ENCODE results near the gene COASY.
"Not testable (repeated sequence)": the region's sequence is repeated elsewhere in the genome, so short reads cannot be mapped to it uniquely, and the experiment has no call there.

DNA sequence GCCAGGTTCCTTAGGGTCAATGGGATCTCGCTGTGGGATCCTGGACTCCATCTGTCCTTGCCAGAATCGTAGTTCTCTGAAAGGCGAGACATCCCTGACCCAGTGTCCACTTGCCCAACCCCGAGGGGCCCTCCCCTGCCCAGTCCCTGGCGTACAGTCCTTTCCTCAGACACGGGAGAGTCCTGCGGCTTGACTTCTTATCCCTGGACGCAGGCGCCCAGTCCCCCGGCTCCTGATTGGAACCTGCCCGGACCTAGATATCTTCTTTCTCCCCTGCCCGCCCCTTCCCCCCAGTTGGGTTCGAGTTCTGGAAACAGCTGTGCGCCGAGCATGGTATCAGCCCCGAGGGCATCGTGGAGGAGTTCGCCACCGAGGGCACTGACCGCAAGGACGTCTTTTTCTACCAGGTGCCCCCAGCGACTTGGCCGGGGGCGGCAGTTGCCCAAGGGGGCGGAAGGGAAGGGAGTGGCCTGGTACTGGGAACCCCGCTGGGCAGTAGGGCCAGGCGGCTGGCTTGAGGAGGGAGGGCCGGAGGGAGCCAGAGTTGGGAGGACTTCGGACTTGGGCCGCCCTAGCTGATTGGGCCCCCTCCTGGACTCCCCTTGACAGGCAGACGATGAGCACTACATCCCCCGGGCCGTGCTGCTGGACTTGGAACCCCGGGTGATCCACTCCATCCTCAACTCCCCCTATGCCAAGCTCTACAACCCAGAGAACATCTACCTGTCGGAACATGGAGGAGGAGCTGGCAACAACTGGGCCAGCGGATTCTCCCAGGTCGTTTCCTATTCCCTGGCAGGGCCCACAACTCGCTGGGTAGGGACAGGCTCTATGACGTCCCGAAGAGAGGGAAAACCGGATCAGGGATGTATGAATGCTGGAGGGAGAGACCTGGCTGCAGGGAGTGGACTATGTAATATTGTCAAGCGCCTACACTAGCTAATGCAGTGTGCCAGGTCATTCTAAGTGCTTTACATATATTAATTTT is 48.2 kb downstream of the COASY start:
- TF ChIP-seq, protein P1, sequence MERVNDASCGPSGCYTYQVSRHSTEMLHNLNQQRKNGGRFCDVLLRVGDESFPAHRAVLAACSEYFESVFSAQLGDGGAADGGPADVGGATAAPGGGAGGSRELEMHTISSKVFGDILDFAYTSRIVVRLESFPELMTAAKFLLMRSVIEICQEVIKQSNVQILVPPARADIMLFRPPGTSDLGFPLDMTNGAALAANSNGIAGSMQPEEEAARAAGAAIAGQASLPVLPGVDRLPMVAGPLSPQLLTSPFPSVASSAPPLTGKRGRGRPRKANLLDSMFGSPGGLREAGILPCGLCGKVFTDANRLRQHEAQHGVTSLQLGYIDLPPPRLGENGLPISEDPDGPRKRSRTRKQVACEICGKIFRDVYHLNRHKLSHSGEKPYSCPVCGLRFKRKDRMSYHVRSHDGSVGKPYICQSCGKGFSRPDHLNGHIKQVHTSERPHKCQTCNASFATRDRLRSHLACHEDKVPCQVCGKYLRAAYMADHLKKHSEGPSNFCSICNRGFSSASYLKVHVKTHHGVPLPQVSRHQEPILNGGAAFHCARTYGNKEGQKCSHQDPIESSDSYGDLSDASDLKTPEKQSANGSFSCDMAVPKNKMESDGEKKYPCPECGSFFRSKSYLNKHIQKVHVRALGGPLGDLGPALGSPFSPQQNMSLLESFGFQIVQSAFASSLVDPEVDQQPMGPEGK (CRISPR knock-in tag; IDR thresholded peaks at IDR 0.05; ENCODE audit: borderline replicate concordance), result not testable (repeated sequence)
- TF ChIP-seq ISL1 (CRISPR knock-in tag; IDR thresholded peaks at IDR 0.05); RARB (CRISPR knock-in tag; IDR thresholded peaks at IDR 0.05); ESRRG (CRISPR knock-in tag; IDR thresholded peaks at IDR 0.05); ZNF565 (CRISPR knock-in tag; conservative IDR thresholded peaks at IDR 0.05; ENCODE audit: low read depth); TCF4 (CRISPR knock-in tag; IDR thresholded peaks at IDR 0.05; ENCODE audit: borderline replicate concordance); CSDC2 (CRISPR knock-in tag; IDR thresholded peaks at IDR 0.05); ARNTL (CRISPR knock-in tag; IDR thresholded peaks at IDR 0.05; ENCODE audit: borderline replicate concordance, low read depth); SNAI2 (CRISPR knock-in tag; IDR thresholded peaks at IDR 0.05): not testable (repeated sequence)
- TF ChIP-seq, protein P2, sequence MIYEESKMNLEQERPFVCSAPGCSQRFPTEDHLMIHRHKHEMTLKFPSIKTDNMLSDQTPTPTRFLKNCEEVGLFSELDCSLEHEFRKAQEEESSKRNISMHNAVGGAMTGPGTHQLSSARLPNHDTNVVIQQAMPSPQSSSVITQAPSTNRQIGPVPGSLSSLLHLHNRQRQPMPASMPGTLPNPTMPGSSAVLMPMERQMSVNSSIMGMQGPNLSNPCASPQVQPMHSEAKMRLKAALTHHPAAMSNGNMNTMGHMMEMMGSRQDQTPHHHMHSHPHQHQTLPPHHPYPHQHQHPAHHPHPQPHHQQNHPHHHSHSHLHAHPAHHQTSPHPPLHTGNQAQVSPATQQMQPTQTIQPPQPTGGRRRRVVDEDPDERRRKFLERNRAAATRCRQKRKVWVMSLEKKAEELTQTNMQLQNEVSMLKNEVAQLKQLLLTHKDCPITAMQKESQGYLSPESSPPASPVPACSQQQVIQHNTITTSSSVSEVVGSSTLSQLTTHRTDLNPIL (CRISPR knock-in tag; IDR thresholded peaks at IDR 0.05; ENCODE audit: low read depth), result not testable (repeated sequence)

Data from SK-N-SH treated with all-trans-retinoic acid at 6 μM for 48 hours (cell line).